ENCODE results near the gene AUH.

- TF ChIP-seq FOXM1 (IDR thresholded peaks at IDR 0.05; ENCODE audit: borderline replicate concordance) (no peak), TARDBP (IDR thresholded peaks at IDR 0.05) (no peak), BHLHE40 (IDR thresholded peaks at IDR 0.05; ENCODE audit: borderline replicate concordance) (no peak), FOXK2 (IDR thresholded peaks at IDR 0.05) (no peak), SP1 (IDR thresholded peaks at IDR 0.05) (no peak), SUZ12 (IDR thresholded peaks at IDR 0.05) (no peak), L3MBTL2 (conservative IDR thresholded peaks at IDR 0.05) (no peak), HDGF (IDR thresholded peaks at IDR 0.05; ENCODE audit: borderline replicate concordance) (no peak), FOXA1 (IDR thresholded peaks at IDR 0.05) (no peak), ELF4 (IDR thresholded peaks at IDR 0.05) (no peak), CTBP1 (IDR thresholded peaks at IDR 0.05; ENCODE audit: borderline replicate concordance) (no peak)
Observed at GRCh38 chr9:91331849-91332248, 29.9 kb downstream of the AUH start.

Data from HEK293T (cell line).